Stimulated activated CD8-positive, alpha-beta memory T cell treated with anti-CD3 and anti-CD28 coated beads, Interleukin-7, amount 100 ng/mL, for 24 hours (primary cell): Measurements from ENCODE around the gene LANCL3.

ENCODE experiments used
- DNase-seq: peaks from one replicate; pipeline ENCODE4 v3.0.0-alpha.2; 2020; ENCODE audit warnings: low read depth

Gene LANCL3

GRCh38 chrX:37679888-37680287, 108.4 kb downstream of the LANCL3 start:
- DNase-seq, result no peak

GRCh38 chrX:37684426-37684825, 113.0 kb downstream of the LANCL3 start:
- no peak for DNase-seq

GRCh38 chrX:37684973-37685372, 113.5 kb downstream of the LANCL3 start:
- DNase-seq, result no peak

GRCh38 chrX:37685381-37686359, 114.2 kb downstream of the LANCL3 start, which contains the start of gene XK:
XK (plus strand) TSS chrX:37685791; CDS start chrX:37685962, 171 bp downstream.
- no peak for DNase-seq

GRCh38 chrX:37686369-37686995, 115.0 kb downstream of the LANCL3 start:
- no peak for DNase-seq

- DNase-seq, result no peak
Measured at GRCh38 chrX:37686996-37687395, 115.5 kb downstream of the LANCL3 start.

- DNase-seq, result no peak
Measured at GRCh38 chrX:37690119-37690518, 118.7 kb downstream of the LANCL3 start.

GRCh38 chrX:37692918-37693317, 121.5 kb downstream of the LANCL3 start:
- DNase-seq, result no peak

GRCh38 chrX:37697169-37697760, 125.8 kb downstream of the LANCL3 start:
- DNase-seq, result no peak

GRCh38 chrX:37701588-37701987, 130.1 kb downstream of the LANCL3 start:
- no peak for DNase-seq

- no peak for DNase-seq
Measured at GRCh38 chrX:37711991-37712390, 140.5 kb downstream of the LANCL3 start.

- DNase-seq, result no peak
Measured at GRCh38 chrX:37712458-37712857, 141.0 kb downstream of the LANCL3 start.

- no peak for DNase-seq
Measured at GRCh38 chrX:37714479-37714878, 143.0 kb downstream of the LANCL3 start.

GRCh38 chrX:37716602-37717001, 145.1 kb downstream of the LANCL3 start:
- no peak for DNase-seq

- DNase-seq, result no peak
Measured at GRCh38 chrX:37717708-37718107, 146.2 kb downstream of the LANCL3 start.

- DNase-seq, result no peak
Measured at GRCh38 chrX:37722595-37722994, 151.1 kb downstream of the LANCL3 start.

- DNase-seq, result no peak
Measured at GRCh38 chrX:37726346-37726745, 154.9 kb downstream of the LANCL3 start.
